Measurements from ENCODE around the gene CDKN2C.

The CDKN2C gene

GRCh38 chr1:50966991-50967390 is 3.1 kb upstream of the CDKN2C start:
- no peak for DNase-seq (ENCODE audit: low spot score)

GRCh38 chr1:50967416-50968157 is 2.5 kb upstream of the CDKN2C start:
- no peak for DNase-seq (ENCODE audit: low spot score)

GRCh38 chr1:50968158-50968820 is 1.8 kb upstream of the CDKN2C start:
- peak; percentile 91 for DNase-seq (ENCODE audit: low spot score)

- peak; percentile 60 for DNase-seq (ENCODE audit: low spot score)
These were observed 1.0 kb upstream of the CDKN2C start for GRCh38 chr1:50968821-50969610.

- no peak for DNase-seq (ENCODE audit: low spot score)
These were observed 453 bp downstream of the CDKN2C start for GRCh38 chr1:50970509-50970887.

- peak; percentile 8 for DNase-seq (ENCODE audit: low spot score)
These were observed 1.0 kb downstream of the CDKN2C start for GRCh38 chr1:50970931-50971582.

GRCh38 chr1:50971748-50972305 is 1.8 kb downstream of the CDKN2C start:
- no peak for DNase-seq (ENCODE audit: low spot score)

- no peak for DNase-seq (ENCODE audit: low spot score)
These were observed 2.7 kb downstream of the CDKN2C start for GRCh38 chr1:50972766-50973165.

- no peak for DNase-seq (ENCODE audit: low spot score)
These were observed 3.2 kb downstream of the CDKN2C start for GRCh38 chr1:50973255-50973654.

- DNase-seq (ENCODE audit: low spot score): no peak
These were observed 4.0 kb downstream of the CDKN2C start for GRCh38 chr1:50973875-50974617.

GRCh38 chr1:50974618-50974935 is 4.5 kb downstream of the CDKN2C start:
- DNase-seq (ENCODE audit: low spot score): no peak

GRCh38 chr1:50975436-50975835 is 5.4 kb downstream of the CDKN2C start:
- no peak for DNase-seq (ENCODE audit: low spot score)

GRCh38 chr1:50976111-50976889 is 6.3 kb downstream of the CDKN2C start:
- no peak for DNase-seq (ENCODE audit: low spot score)

- DNase-seq (ENCODE audit: low spot score): peak; percentile 60
These were observed 7.0 kb downstream of the CDKN2C start for GRCh38 chr1:50976890-50977574.

- DNase-seq (ENCODE audit: low spot score): peak; percentile 86
These were observed 7.6 kb downstream of the CDKN2C start for GRCh38 chr1:50977575-50978143.

- DNase-seq (ENCODE audit: low spot score): peak; percentile 79
These were observed 8.3 kb downstream of the CDKN2C start for GRCh38 chr1:50978144-50978851.

- DNase-seq (ENCODE audit: low spot score): peak; percentile 34
These were observed 9.1 kb downstream of the CDKN2C start for GRCh38 chr1:50978852-50979781.

- DNase-seq (ENCODE audit: low spot score): no peak
These were observed 9.9 kb downstream of the CDKN2C start for GRCh38 chr1:50979937-50980336.
